Right lobe of liver (tissue), 4 donors: Measurements from ENCODE around the gene KCNQ1OT1.

Experiments
- CTCF ChIP-seq, 4 donors: fragments of 200-600 bp in 3 of 4; fragments of 450-650 bp in 1 of 4; IDR thresholded peaks; one replicate each; pipeline versions ENCODE4 v1.5.1 to v1.8.0; 2016 to 2022; ENCODE audit warnings: antibody characterized with exemption in 4 of 4, mild to moderate bottlenecking in 2 of 4
- POLR2A ChIP-seq: fragments of 450-650 bp; IDR thresholded peaks from one replicate; pipeline ENCODE4 v1.6.1; 2017; ENCODE audit warnings: antibody characterized with exemption, mild to moderate bottlenecking
- donor health status: DM: no; HTN: no; CAD: no.
- donor health status: DM: no; HTN: no; CAD: no.
- donor health status: DM: no; HTN: yes; CAD: no.

DNA sequence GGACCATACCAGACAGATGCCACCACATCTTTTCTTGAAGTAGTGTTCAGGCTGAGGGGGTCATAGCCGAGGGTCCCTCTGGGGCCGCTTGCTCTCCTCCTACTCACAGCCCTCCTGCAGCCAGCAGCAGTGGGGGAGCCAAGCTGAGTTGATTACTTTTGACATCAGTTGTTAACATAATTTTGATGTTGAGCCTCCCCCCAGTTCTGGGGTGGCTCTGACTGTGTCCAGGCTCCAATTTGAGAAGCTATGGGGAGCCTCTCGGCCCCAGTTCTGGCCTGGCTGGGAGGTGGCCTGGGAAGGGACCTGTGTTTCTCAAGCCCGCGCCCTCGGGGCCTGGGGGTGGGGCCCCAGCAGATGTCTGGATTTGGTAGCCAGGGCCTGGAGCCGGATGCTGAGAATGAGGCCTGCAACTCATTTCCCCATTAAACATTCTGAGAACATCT lies 47.9 kb downstream of the KCNQ1OT1 start:
- TF ChIP-seq POLR2A, result no peak
- no peak for TF ChIP-seq CTCF (IDR thresholded peaks at IDR 0.05)
